IMR-90 (cell line): Measurements from ENCODE around the gene IZUMO4.

Experiments used
- CEBPB ChIP-seq: IDR thresholded peaks from 2 replicates; pipeline ENCODE4 v1.6.1; 2012; ENCODE audit warnings: low read depth, low read length, improper control_type of control experiment
- FOS ChIP-seq: fragments of 150-350 bp; IDR thresholded peaks from 2 replicates; pipeline ENCODE4 v1.6.1; 2016; ENCODE audit warnings: low read depth, low read length
- MAFK ChIP-seq: IDR thresholded peaks from 2 replicates; pipeline ENCODE4 v1.6.1; 2012; ENCODE audit warnings: low read depth, low read length, improper control_type of control experiment
- MAZ ChIP-seq: IDR thresholded peaks from 2 replicates; pipeline ENCODE4 v1.6.1; 2012; ENCODE audit warnings: low read depth, mild to moderate bottlenecking, low read length, improper control_type of control experiment, moderate library complexity, borderline replicate concordance
- MXI1 ChIP-seq: IDR thresholded peaks from 2 replicates; pipeline ENCODE4 v1.6.1; 2012; ENCODE audit warnings: low read depth, mild to moderate bottlenecking, low read length, moderate library complexity, borderline replicate concordance
- POLR2A ChIP-seq: IDR thresholded peaks from 2 replicates; pipeline ENCODE4 v1.6.1; 2012; ENCODE audit warnings: mild to moderate bottlenecking, low read depth, low read length
- RAD21 ChIP-seq: IDR thresholded peaks from 2 replicates; pipeline ENCODE4 v1.6.1; 2012; ENCODE audit warnings: low read length, improper control_type of control experiment
- RCOR1 ChIP-seq: IDR thresholded peaks from 2 replicates; pipeline ENCODE4 v1.6.1; 2012; ENCODE audit warnings: mild to moderate bottlenecking, low read length, improper control_type of control experiment; ENCODE audit not compliant: insufficient replicate concordance
- RFX5 ChIP-seq: IDR thresholded peaks from 2 replicates; pipeline ENCODE4 v1.8.0; 2012; ENCODE audit warnings: low read depth, mild to moderate bottlenecking, low read length, moderate library complexity
- SMC3 ChIP-seq: fragments of 150-350 bp; IDR thresholded peaks from 2 replicates; pipeline ENCODE4 v1.6.1; 2016; ENCODE audit warnings: low read depth, mild to moderate bottlenecking, antibody characterized with exemption, low read length, moderate library complexity
- TF ChIP-seq, protein P1 (sequence below): conservative IDR thresholded peaks from 2 replicates; pipeline ENCODE4 v1.5.1; 2012; ENCODE audit warnings: mild to moderate bottlenecking, low read depth, low read length, improper control_type of control experiment
- TF ChIP-seq, protein P2 (sequence below): fragments of 150-350 bp; IDR thresholded peaks from 2 replicates; pipeline ENCODE4 v1.6.1; 2017; ENCODE audit warnings: mild to moderate bottlenecking, antibody characterized with exemption, low read length, low read depth
- TF ChIP-seq, protein P3 (sequence below): fragments of 150-350 bp; IDR thresholded peaks from 2 replicates; pipeline ENCODE4 v1.6.1; 2016; ENCODE audit warnings: low read depth, mild to moderate bottlenecking, low read length, moderate library complexity, borderline replicate concordance

DNA sequence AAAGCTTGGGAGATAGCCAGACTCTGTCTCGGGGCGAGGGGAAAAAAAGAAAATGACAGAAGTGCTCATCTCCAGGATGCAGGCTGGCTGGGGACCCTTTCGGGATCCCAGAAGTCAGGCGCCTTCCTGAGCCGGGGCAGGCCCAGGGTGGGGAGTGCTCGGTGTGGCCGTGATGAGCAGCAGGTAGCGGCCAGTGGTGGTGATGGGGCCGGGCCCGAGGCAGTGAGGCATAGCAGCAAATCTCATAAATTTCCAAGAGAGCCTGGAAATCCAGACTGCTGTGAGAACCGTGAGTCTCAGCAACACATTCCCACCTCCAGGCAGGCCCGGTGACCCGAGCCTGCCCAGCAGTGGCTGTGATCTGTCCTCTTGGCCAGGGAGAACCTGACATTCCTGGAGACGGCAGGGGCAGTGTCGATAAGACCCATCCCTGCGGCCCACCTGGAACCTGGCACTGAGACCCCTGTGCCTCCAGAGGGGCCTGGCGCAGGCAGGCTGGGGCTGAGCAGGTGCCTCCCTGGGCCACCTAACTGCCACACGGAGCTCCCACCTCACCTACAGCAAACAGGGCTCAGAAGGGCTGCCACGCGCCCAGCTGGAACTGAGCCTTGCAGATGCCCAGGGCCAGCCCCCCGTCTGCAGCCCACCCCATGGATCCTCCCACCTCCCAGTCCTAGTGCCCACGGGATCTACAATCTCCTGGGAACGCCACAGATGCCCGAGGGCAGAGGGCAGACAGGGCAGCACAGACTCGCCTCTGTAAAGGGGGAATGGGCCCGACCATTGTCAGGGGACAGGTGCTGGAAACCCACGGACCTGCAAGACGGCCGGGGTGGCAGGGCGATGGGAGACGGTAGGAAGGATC is 23.4 kb downstream of the IZUMO4 start:
- TF ChIP-seq, protein P1, sequence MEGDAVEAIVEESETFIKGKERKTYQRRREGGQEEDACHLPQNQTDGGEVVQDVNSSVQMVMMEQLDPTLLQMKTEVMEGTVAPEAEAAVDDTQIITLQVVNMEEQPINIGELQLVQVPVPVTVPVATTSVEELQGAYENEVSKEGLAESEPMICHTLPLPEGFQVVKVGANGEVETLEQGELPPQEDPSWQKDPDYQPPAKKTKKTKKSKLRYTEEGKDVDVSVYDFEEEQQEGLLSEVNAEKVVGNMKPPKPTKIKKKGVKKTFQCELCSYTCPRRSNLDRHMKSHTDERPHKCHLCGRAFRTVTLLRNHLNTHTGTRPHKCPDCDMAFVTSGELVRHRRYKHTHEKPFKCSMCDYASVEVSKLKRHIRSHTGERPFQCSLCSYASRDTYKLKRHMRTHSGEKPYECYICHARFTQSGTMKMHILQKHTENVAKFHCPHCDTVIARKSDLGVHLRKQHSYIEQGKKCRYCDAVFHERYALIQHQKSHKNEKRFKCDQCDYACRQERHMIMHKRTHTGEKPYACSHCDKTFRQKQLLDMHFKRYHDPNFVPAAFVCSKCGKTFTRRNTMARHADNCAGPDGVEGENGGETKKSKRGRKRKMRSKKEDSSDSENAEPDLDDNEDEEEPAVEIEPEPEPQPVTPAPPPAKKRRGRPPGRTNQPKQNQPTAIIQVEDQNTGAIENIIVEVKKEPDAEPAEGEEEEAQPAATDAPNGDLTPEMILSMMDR = no peak
- TF ChIP-seq RFX5 (no peak), POLR2A (no peak), SMC3 (no peak), FOS (no peak), MAZ (no peak), MAFK (no peak), RAD21 (no peak), MXI1 (no peak), RCOR1 (no peak), CEBPB (no peak)
- TF ChIP-seq, protein P2, sequence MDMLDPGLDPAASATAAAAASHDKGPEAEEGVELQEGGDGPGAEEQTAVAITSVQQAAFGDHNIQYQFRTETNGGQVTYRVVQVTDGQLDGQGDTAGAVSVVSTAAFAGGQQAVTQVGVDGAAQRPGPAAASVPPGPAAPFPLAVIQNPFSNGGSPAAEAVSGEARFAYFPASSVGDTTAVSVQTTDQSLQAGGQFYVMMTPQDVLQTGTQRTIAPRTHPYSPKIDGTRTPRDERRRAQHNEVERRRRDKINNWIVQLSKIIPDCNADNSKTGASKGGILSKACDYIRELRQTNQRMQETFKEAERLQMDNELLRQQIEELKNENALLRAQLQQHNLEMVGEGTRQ = no peak
- TF ChIP-seq, protein P3, sequence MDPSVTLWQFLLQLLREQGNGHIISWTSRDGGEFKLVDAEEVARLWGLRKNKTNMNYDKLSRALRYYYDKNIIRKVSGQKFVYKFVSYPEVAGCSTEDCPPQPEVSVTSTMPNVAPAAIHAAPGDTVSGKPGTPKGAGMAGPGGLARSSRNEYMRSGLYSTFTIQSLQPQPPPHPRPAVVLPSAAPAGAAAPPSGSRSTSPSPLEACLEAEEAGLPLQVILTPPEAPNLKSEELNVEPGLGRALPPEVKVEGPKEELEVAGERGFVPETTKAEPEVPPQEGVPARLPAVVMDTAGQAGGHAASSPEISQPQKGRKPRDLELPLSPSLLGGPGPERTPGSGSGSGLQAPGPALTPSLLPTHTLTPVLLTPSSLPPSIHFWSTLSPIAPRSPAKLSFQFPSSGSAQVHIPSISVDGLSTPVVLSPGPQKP = no peak
